Hepatocyte (in vitro differentiated cells): Measurements from ENCODE around the gene PRPF39.

Experiments used
- CTCF ChIP-seq: fragments of 200-600 bp; sonication (generic); IDR thresholded peaks from 2 replicates; pipeline ENCODE4 v1.5.1; 2016; ENCODE audit warnings: antibody characterized with exemption, mild to moderate bottlenecking; ENCODE audit not compliant: poor library complexity
- EZH2 ChIP-seq: fragments of 200-600 bp; sonication (generic); IDR thresholded peaks from 2 replicates; pipeline ENCODE4 v1.6.1; 2016; ENCODE audit warnings: antibody characterized with exemption, mild to moderate bottlenecking, borderline replicate concordance

- TF ChIP-seq CTCF (no peak), EZH2 (no peak)
Observed at GRCh38 chr14:45051180-45051579, 32.7 kb upstream of the PRPF39 start.
